ENCODE results near the gene SLC12A4. TPM values are rescaled to one million over a fixed set of nuclear protein-coding genes. Genes with fewer than 3 reads are reported as not detected.
"Not testable (repeated sequence)": the region's sequence is repeated elsewhere in the genome, so short reads cannot be mapped to it uniquely, and the experiment has no call there.

Gene SLC12A4
- total RNA-seq, 2 experiments from 2014 or later, result 32.5 to 38.0 TPM

DNA sequence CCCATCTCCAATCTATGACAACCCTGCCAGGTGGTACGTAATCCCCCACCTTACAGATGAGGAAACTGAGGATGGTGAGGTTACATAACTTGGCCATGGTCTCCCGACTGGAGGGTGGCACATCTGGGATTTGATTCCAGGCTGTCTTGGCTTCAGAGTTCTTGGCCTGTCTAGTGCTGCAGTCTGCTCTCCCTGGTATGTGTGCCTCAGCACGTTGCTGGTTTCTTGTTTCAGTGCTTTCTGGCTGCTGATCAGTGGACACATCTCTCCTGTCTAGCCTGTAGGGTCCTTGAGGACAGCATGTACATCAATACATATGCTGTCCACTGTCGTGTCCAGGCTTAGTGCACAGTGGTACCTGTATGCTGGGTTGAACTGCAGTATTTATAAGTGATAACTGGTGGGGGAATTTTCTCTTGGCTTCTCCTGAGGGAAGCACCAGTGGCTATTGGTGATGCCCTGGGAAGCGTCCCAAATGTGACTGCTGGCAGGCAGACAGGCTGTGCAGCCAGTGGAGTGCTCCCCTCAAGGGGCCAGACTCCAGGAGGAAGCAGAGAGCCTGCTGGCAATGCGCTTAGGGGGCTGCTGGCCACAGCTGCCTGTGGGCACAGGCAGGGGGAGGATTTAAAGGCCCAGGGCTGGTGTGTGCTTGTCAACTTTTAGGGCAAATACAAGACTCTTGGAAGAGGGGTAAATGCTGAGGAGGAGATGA is 51.1 kb downstream of the SLC12A4 start:
- H3K9me3 Mint-ChIP-seq, result no peaks in the 10 kb centered on the region
- TF ChIP-seq, protein P1, sequence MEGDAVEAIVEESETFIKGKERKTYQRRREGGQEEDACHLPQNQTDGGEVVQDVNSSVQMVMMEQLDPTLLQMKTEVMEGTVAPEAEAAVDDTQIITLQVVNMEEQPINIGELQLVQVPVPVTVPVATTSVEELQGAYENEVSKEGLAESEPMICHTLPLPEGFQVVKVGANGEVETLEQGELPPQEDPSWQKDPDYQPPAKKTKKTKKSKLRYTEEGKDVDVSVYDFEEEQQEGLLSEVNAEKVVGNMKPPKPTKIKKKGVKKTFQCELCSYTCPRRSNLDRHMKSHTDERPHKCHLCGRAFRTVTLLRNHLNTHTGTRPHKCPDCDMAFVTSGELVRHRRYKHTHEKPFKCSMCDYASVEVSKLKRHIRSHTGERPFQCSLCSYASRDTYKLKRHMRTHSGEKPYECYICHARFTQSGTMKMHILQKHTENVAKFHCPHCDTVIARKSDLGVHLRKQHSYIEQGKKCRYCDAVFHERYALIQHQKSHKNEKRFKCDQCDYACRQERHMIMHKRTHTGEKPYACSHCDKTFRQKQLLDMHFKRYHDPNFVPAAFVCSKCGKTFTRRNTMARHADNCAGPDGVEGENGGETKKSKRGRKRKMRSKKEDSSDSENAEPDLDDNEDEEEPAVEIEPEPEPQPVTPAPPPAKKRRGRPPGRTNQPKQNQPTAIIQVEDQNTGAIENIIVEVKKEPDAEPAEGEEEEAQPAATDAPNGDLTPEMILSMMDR (IDR thresholded peaks at IDR 0.05), result no peak
- ATAC-seq, result peak; percentile 12
- peaks cover 2% of the 10 kb centered on the region for H3K36me3 Mint-ChIP-seq (ENCODE audit: low read depth)
- no peaks in the 10 kb centered on the region for H3K27me3 Mint-ChIP-seq
- intact Hi-C loops (cut with micrococcal nuclease), result no loop called here
- CTCF ChIA-PET, result interaction anchor here (0.6 to 2.0 kb wide), 5 partner anchors 8 to 101 kb away, joined by 3 to 14 read pairs (median 8); no protein-coding TSS in a partner anchor
- peaks cover 28% of the 10 kb centered on the region for H3K4me1 Mint-ChIP-seq (ENCODE audit: low read depth)
- peak overlapping the region; percentile 82 for H3K27ac Mint-ChIP-seq
- no peak for DNase-seq
- POLR2A ChIA-PET, result interaction anchor here (1.2 to 1.5 kb wide), 2 partner anchors 18 to 76 kb away, joined by 3 to 6 read pairs; no protein-coding TSS in a partner anchor
- no peak overlapping the region for H3K4me3 Mint-ChIP-seq

DNA sequence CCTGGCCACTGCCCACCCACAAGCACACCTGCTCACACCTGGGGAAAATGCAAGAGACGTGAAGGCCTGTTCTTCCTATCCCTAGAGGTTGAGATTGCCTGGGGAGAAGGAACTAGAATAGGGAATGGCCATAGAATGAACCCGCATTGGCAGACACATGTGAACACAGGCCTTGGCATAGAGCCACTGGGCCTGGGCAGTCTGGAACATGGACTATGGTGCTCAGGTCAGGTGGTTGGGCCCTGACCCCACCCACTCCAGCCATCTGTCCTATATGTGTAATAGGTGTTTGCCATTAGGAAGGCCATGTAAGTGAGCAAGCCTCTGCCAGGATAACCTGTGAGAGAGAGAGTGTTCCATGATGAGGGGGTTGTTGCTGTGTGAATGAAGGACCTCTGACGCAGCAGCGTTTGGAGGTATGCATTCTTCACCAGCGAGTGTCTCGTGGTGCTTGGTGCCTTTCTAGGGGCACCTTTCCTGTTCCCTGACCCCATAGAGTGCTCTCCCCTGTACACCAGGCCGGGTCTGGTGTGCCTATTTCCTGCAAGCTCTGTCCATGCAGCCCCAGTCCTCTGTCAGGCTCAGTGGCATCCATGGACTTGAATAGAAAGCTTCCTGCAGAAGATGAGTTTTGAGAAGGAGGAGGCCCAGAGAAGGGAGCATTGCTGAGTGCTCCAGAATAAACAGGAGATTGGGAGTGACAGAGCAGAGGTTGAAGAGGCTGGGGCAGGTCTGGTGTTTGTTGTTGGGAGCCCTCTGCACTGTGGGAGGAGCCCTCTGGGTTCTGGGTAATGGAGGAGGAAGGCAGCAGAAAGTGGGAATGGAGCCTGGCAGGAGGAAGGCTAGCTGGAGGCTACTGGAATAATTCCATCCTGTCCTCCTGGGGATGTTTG is 52.4 kb downstream of the SLC12A4 start:
- Mint-ChIP-seq H3K9me3 (no peaks in the 10 kb centered on the region), H3K4me3 (no peak overlapping the region), H3K4me1 (ENCODE audit: low read depth) (peaks cover 20% of the 10 kb centered on the region), H3K27ac (peak overlapping the region; percentile 25), H3K36me3 (ENCODE audit: low read depth) (peaks cover 2% of the 10 kb centered on the region), H3K27me3 (no peaks in the 10 kb centered on the region)
- TF ChIP-seq, protein P1 (IDR thresholded peaks at IDR 0.05), result no peak
- CTCF ChIA-PET, result interaction anchor here (1.8 kb wide), 1 partner anchor 32 kb away, joined by 8 read pairs; no protein-coding TSS in a partner anchor
- ATAC-seq, result no peak
- intact Hi-C loops (cut with micrococcal nuclease), result no loop called here
- POLR2A ChIA-PET, result interaction anchor here (1.2 to 1.4 kb wide), 2 partner anchors 9 to 307 kb away, joined by 3 to 6 read pairs; no protein-coding TSS in a partner anchor
- DNase-seq, result no peak

GRCh38 chr16:67915496-67915769 is 53.0 kb downstream of the SLC12A4 start:
- peaks cover 21% of the 10 kb centered on the region for H3K4me1 Mint-ChIP-seq (ENCODE audit: low read depth)
- ChIA-PET POLR2A (interaction anchor here (1.2 to 1.4 kb wide), 2 partner anchors 9 to 307 kb away, joined by 3 to 6 read pairs; no protein-coding TSS in a partner anchor), CTCF (interaction anchor here (1.8 kb wide), 1 partner anchor 31 kb away, joined by 8 read pairs; no protein-coding TSS in a partner anchor)
- DNase-seq; H3K4me3 Mint-ChIP-seq; H3K27ac Mint-ChIP-seq; H3K36me3 Mint-ChIP-seq (ENCODE audit: low read depth); H3K27me3 Mint-ChIP-seq; intact Hi-C loops (cut with micrococcal nuclease); ATAC-seq; H3K9me3 Mint-ChIP-seq: not testable (repeated sequence)

DNA sequence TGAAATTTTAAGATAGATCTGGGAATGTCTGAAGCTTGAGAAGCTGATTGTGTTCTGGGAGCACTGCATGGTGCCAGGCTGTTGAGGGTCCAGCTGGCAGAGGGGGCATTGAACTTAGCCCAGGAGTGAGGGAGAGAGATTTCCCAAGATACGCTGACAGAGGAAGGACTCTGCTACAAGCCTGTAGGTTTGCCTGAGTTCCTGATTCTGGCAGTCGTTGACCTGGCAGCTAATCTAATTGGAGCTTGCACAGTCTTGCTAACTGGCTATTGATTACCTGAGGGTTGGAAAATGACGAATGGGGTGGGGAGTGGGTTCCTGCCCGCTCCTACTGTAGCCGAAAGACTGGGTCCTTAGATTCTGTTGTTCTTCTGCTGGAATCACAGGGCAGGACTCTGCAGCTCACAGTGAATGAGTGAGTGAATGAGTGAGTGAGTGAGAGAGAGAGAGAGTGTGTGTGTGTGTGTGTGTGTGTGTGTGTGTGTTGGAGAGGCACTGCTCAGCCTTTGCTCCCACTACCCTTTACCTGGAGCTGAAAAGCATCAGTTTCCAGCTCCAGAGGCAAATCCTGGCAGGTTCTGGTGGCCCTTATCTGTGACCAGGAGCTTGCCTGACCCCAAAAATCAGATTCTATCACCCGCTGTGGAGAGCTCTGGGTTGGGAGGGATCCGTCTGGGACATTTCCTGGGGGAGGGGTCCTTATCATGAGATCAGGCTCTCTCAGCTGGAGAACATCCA is 53.5 kb downstream of the SLC12A4 start:
- no peak for ATAC-seq
- intact Hi-C loops (cut with micrococcal nuclease), result no loop called here
- H3K9me3 Mint-ChIP-seq, result no peaks in the 10 kb centered on the region
- H3K36me3 Mint-ChIP-seq (ENCODE audit: low read depth), result peaks cover 3% of the 10 kb centered on the region
- H3K27me3 Mint-ChIP-seq, result no peaks in the 10 kb centered on the region
- ChIA-PET CTCF (interaction anchor here (0.9 to 2.9 kb wide), 5 partner anchors 27 to 98 kb away, joined by 3 to 11 read pairs (median 5); partner anchors contain the start of gene NRN1L), POLR2A (interaction anchor here (1.2 to 1.4 kb wide), 2 partner anchors 10 to 306 kb away, joined by 3 to 6 read pairs; no protein-coding TSS in a partner anchor)
- H3K27ac Mint-ChIP-seq, result no peak overlapping the region
- no peak for DNase-seq
- peaks cover 26% of the 10 kb centered on the region for H3K4me1 Mint-ChIP-seq (ENCODE audit: low read depth)
- TF ChIP-seq, protein P1 (IDR thresholded peaks at IDR 0.05), result no peak
- no peak overlapping the region for H3K4me3 Mint-ChIP-seq

DNA sequence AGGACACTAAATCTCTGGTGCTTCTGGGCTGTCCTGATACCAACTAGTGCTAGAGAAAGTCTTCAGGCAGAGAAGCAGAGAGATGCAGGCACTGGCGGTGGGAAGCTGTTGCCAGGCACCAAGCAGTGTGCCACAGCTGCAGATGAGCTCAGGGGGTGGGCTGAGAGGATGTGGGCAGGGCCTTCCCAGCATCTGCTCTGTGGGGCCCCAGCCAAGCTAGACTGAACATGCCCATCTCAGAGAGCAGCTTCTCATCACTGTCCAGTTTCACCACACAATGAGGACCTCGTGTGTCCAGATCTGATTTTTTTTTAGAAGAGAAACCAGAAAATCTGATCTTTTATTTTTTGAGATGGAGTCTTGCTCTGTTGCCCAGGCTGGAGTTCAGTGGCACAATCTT is 58.3 kb downstream of the SLC12A4 start:
- Mint-ChIP-seq H3K27me3 (no peaks in the 10 kb centered on the region), H3K4me1 (ENCODE audit: low read depth) (peaks cover 22% of the 10 kb centered on the region), H3K36me3 (ENCODE audit: low read depth) (peaks cover 2% of the 10 kb centered on the region), H3K9me3 (no peaks in the 10 kb centered on the region), H3K27ac (peak overlapping the region; percentile 34), H3K4me3 (no peak overlapping the region)
- CTCF ChIA-PET, result interaction anchor here (0.7 to 2.1 kb wide), 6 partner anchors 19 to 558 kb away, joined by 3 to 18 read pairs (median 4); partner anchors contain the start of gene NRN1L
- POLR2A ChIA-PET, result interaction anchor here (0.6 to 1.6 kb wide), 4 partner anchors 14 to 106 kb away, joined by 3 to 4 read pairs (median 4); partner anchors contain the start of gene DPEP2NB
- ATAC-seq, result peak; percentile 99
- peak; percentile 72 for DNase-seq
- TF ChIP-seq, protein P1 (IDR thresholded peaks at IDR 0.05), result no peak
- intact Hi-C loops (cut with micrococcal nuclease), result no loop called here
